ENCODE results near the gene SPEM3.

The SPEM3 gene

DNA sequence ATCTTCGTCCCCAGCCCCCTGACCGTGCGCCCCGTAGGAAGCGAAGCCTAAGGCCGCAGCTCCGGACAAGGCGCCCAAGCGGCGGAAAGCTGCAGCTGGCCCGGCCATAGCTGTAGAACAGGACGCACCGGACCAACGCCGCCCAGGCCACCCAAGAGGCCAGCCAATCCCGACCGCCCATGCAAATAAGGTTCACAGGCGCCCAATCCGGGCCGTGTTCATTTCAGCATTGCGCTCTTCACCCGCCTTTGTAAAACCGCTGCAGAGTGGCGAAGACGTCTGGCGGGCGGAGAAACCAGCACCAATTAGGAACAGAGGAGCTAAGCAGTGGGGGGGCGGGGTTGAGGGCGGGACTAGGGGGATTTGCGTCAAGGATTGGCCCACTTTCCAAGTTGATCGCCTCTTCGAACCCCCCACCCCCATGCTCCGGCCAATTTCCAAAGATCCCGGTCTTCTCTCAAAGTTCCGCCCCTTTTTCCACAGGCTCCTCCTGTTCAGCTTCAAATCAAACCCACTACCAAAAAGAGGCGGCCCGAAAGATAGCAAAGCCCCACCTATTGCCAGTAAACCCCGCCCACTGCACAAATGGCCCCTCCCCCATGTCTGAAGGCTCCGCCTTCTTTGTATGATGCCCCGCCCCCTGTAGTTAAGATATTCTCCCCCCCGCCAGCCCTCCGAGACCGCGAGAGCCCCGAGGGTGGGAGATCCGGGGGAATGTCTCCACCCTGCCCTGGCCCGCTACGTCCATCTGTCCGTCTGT lies 24.5 kb upstream of the SPEM3 start, which contains the start of gene TMEM256:
Gene TMEM256, minus strand, starts transcription at position 121 of the 760 bp plus-strand sequence. Its CDS starts 13 bp downstream, at position 108.
- peak; percentile 99 for DNase-seq

DNA sequence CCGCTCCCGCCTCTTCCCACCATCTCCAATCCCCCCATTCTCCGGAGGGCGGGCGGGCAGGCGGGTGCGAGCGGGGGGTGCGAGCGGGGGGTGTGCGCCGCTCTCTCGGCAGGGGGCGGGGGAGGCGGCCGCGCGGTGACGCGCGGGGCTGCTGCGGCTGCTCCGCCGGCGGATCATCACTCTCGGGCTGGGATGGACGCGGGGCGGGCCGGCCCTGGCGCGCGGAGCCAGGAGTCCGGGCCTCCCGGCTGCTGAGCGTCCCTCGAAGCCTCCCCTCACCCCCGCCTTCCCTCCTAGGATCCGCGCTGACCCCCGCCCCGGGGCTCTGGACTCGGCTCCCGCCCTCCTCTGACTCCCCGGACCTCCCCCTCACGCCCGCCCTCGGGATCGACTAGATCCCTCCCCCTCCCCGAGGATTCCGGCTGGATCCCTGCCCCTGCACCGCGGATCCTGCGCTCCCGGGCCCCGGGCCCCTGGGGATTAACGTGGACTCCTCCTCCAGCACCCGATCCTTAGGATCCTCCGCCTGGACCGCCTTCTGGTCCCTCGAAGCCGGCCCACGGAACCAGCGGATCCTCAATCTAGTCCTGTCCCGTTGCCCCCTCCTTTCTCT lies 23.8 kb upstream of the SPEM3 start:
- DNase-seq: peak in 3 of 4 experiments; percentile 8 to 64 (median 14)

DNA sequence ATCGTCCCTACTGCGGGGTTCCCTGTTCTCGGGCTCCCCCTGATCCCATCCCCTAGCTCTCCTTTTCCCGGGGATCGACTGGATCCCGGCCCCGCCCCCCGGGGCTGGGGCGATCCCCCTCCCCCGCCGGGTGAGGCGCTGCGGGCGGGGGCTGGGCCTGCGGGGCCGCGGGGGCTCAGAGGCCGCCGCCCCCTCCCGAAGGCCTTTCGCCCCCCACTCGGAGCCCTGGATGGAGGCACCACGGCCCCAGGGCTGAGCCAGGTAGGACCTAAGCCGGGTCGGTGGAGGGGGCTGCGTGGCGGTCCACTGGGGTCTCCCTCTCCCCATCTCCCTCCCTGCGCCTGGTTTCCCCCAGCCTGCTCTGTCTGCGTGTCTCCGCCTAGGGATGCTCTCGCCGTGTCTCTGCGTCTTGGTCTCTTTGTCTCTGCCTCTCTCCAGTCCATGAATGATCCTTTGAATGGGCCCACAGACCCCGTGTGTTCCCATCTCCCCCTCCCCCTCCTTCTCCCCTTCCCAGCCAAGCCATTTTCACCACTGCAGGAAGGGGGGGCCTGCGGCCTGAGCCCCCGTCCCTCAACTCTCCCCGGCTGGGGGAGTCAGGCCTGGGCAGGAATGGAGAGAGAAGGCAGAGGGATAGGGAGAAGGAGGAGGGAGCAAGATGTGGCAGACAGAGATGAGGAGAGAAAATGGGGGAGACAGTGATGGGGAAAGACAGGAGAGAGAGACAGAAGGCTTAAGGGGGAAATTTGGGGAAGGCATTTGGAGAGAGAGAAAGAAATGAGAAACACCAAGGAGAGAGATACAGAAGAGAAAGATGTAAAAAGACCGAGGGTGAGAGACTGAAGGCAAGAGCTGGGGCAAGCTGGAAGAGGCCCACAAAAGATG lies 23.1 kb upstream of the SPEM3 start:
- DNase-seq: no peak

DNA sequence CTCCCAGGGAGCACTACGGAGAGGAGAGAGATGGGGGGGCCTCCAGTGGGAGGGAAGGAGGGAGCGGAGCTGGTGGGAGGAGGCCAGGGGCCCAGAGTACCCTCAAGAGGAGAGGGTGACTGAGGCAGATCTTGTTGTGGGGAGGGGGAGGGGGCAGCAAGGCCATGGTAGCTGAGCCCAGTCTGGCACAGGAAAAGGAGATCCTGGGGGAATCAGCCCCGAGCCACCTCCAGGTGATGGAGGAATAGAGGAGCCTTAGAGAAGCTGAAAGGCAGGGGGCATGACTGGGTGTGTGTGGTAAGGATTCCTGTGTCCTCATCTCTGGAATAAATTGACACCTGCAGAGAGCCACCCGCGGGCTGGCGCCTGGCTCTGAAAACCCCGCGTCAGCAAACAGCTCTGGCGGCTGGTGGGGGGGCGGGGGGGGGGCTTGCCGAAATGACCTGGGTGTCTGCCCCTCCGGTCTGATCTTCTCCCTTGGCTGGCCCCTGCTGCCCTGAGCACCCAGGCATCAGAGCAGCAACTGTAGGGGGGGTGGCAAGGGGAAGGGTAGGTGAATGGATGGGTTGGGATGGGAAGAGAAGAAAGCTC lies 22.3 kb upstream of the SPEM3 start:
- no peak for DNase-seq

GRCh38 chr17:7407082-7407481 lies 21.6 kb upstream of the SPEM3 start:
- DNase-seq: no peak

DNA sequence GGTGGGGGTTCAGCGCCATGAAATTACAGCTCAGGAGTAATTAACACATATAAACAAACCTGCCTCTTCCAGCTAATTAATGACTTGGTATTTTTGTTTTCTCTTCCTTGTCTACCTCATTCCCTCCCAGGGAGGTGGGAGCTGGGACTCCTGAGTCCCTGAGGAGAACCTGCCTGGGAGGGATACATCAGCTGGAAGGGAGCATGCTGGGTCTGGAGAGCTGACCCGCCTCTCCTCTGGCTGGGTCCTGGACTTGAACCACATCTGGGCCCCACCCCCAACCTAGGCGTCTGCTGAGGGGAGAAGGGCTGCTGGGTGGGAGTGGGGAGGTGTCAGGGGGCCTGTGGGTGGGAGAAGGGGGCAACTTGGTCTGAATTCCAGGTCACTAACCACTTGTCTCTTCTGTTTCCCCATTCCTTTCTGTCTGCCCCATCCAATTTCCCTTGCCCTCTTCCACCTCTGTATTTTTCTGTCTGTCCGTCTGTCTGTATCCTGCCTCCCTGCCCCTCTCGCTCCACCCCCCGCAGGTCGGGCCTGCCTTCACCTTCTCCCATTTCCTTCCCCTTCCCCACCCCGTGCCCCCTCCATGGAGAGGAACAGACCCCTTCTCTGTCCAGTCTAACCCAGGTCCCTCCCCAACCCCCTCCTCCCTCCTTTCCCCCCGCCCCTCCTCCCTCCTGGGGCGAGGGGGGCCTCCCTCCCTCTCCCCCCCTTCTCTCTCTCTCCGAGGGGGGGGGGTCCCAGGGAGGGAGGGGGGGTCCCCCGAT lies 21.0 kb upstream of the SPEM3 start, which contains the start of gene NLGN2:
Gene NLGN2, plus strand, starts transcription at position 361 of the 767 bp plus-strand sequence. CDS start 411 bp downstream, outside the sequence.
- DNase-seq: no peak

GRCh38 chr17:7408252-7408727 lies 20.4 kb upstream of the SPEM3 start:
- DNase-seq: peak in 2 of 4 experiments; percentile 36 to 50

DNA sequence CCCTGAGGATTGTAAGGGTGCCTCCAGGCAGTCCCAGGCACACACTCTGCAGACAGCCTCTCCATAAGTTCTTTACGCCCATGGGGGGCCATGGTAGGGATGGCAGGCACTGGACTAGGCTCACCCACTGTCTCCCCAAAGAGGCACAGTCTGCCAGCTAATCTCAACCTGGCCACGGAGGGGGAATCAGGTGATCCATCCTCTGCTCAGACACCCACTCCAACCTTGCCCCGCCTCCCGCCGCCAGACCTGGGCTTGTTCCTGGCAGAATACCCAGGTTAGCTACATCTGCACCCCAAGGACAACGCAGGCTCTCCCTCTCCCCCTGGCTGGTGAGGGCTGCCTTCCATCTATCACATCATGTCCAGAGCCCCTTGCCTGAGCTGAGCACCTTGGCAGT lies 19.8 kb upstream of the SPEM3 start:
- no peak for DNase-seq

- no peak for DNase-seq
These were observed 18.9 kb upstream of the SPEM3 start for GRCh38 chr17:7409716-7410115.

- DNase-seq: no peak
These were observed 17.8 kb upstream of the SPEM3 start for GRCh38 chr17:7410634-7411426.

DNA sequence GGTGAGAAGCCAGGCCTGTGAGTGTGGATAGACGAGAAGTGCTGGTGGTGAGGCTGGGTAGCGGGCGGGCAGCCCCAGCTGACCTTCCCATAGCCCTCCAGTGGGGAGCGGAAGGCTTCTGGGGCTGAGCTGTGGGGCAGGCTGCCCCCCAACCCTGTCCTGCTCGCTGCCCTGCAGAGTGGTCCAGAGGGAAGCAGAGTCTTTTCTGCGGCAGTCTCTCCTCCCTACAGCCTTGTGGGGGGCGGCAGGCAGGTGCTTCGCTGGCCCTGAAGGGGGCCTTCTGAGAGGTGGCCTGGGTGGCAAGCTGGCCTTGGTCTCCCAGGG lies 17.3 kb upstream of the SPEM3 start:
- no peak for DNase-seq

DNA sequence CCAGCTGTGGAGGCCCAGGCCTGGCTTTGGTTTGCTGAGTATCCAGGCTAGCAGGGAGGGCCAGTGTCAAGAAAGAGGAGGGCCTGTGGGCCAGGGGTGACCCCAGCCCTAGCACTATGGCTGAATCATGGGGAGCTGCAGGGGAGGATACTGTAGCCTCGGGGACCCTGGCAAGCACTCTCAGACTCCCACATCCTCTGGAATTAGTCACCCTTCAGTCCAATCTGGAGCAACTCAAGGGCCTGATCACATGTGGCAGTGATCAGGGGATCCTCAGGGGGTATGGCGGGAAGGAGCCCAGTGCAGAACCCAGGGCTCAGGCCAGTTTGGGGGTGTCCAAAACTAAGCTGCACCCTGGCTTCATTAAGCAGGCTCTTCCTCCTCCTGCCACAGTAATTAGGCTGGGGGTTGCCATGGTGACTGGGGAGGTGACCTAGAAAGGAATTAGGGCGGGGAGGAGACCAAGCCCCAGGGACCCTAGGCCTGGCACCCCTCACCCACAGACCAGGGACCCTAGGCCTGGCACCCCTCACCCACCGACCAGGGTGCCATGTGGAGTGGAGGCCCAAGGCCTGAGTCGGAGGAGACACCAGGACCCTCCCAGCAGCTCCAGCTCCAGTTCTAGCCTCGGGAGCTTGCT lies 15.2 kb upstream of the SPEM3 start:
- no peak for DNase-seq

DNA sequence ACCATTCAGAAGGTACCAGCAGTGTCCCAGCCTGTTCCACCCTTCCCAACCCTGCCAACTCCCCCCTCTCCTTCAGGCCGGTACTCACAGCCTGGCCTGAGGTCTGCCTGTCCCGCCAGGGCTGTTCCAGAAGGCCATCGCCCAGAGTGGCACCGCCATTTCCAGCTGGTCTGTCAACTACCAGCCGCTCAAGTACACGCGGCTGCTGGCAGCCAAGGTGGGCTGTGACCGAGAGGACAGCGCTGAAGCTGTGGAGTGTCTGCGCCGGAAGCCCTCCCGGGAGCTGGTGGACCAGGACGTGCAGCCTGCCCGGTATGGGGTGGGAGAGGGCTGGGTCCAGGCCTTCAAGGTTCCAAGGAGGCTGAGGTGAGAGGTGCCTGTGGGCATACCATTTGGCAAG lies 13.8 kb upstream of the SPEM3 start:
- no peak for DNase-seq

- DNase-seq: no peak
These were observed 12.9 kb upstream of the SPEM3 start for GRCh38 chr17:7415784-7416183.

DNA sequence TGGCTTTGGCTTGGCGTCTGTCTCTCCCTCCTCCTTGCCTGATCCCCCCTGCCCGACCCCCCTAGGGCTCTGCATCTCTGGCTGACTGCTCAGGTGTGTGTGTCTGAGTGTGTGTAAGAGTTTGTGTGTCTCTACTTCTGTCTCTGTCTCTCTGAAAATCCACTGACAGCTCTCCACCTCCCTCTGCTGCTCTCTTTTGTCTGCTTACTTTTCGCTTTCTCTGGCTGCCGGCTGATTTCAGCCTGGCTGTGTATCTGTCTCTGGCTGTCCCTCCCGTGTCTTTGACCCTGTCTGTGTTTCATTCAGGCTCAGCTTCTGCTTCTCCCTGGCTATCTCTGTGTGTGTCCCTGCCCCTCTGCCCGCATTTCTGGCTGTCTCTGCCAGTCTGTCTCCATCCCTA lies 12.3 kb upstream of the SPEM3 start:
- DNase-seq: no peak

- DNase-seq: no peak
These were observed 11.5 kb upstream of the SPEM3 start for GRCh38 chr17:7417056-7417655.

- no peak for DNase-seq
These were observed 10.0 kb upstream of the SPEM3 start for GRCh38 chr17:7418472-7419152.

GRCh38 chr17:7419819-7420610 lies 8.6 kb upstream of the SPEM3 start, which contains the start of gene SPEM1:
Gene SPEM1 (plus strand): TSS chr17:7420324. CDS start chr17:7420385, 61 bp downstream.
- DNase-seq: no peak
